ENCODE measurements around the gene PRM2.
A peak's percentile ranks its signal among the peaks of the same experiment; 100 is the strongest.
"Not testable (repeated sequence)": the region's sequence is repeated elsewhere in the genome, so short reads cannot be mapped to it uniquely, and the experiment has no call there.

Gene PRM2

GRCh38 chr16:11307639-11308492 lies 31.6 kb upstream of the PRM2 start:
- DNase-seq, result no peak

- DNase-seq, result no peak
Observed at GRCh38 chr16:11306997-11307638, 30.8 kb upstream of the PRM2 start.

- DNase-seq, result no peak
Observed at GRCh38 chr16:11306381-11306780, 30.1 kb upstream of the PRM2 start.

- DNase-seq, result no peak
Observed at GRCh38 chr16:11303405-11304138, 27.3 kb upstream of the PRM2 start.

- no peak for DNase-seq
Observed at GRCh38 chr16:11302977-11303376, 26.7 kb upstream of the PRM2 start.

- no peak for DNase-seq
Observed at GRCh38 chr16:11301645-11302501, 25.6 kb upstream of the PRM2 start.

- DNase-seq, result no peak
Observed at GRCh38 chr16:11300560-11300892, 24.2 kb upstream of the PRM2 start.

GRCh38 chr16:11299865-11300559 lies 23.7 kb upstream of the PRM2 start:
- no peak for DNase-seq

- peak; percentile 28 for DNase-seq
Observed at GRCh38 chr16:11298950-11299547, 22.8 kb upstream of the PRM2 start.

- no peak for DNase-seq
Observed at GRCh38 chr16:11298143-11298900, 22.0 kb upstream of the PRM2 start.

GRCh38 chr16:11297492-11298142 lies 21.3 kb upstream of the PRM2 start:
- DNase-seq, result peak; percentile 78

GRCh38 chr16:11296706-11297491 lies 20.6 kb upstream of the PRM2 start:
- no peak for DNase-seq

- DNase-seq, result no peak
Observed at GRCh38 chr16:11296351-11296705, 20.0 kb upstream of the PRM2 start.

GRCh38 chr16:11295672-11296071 lies 19.4 kb upstream of the PRM2 start:
- DNase-seq, result no peak

GRCh38 chr16:11292076-11292748 lies 15.9 kb upstream of the PRM2 start:
- DNase-seq, result no peak

GRCh38 chr16:11291091-11291703 lies 14.9 kb upstream of the PRM2 start:
- DNase-seq, result no peak

- no peak for DNase-seq
Observed at GRCh38 chr16:11290102-11290893, 14.0 kb upstream of the PRM2 start.

- DNase-seq, result not testable (repeated sequence)
Observed at GRCh38 chr16:11289696-11290095, 13.4 kb upstream of the PRM2 start.
